Frontal cortex (tissue), 4 donors: Measurements from ENCODE around the gene ZNF775. TPM values are rescaled to one million over a fixed set of nuclear protein-coding genes. Genes with fewer than 3 reads are reported as not detected.

Experiments used
- DNase-seq, 2 donors: peaks; one replicate each; pipeline ENCODE4 v3.0.0; 2012; ENCODE audit warnings: low spot score in 2 of 2
- FAIRE-seq: peaks from 2 replicates; lab custom pipeline; 2012; peaks lifted over from hg19 to GRCh38; lab: Jason Lieb, UNC
- total RNA-seq: library from RNA; depleted of rRNA; stranded (reverse); fragments of >200 nt; gene quantifications from one replicate; pipeline ENCODE4 v1.2.3, GENCODE V29; 2014
- donor health status: control.
- donor health status: control.
- donor health status: control.

The ZNF775 gene
- 10.2 TPM for total RNA-seq

DNA sequence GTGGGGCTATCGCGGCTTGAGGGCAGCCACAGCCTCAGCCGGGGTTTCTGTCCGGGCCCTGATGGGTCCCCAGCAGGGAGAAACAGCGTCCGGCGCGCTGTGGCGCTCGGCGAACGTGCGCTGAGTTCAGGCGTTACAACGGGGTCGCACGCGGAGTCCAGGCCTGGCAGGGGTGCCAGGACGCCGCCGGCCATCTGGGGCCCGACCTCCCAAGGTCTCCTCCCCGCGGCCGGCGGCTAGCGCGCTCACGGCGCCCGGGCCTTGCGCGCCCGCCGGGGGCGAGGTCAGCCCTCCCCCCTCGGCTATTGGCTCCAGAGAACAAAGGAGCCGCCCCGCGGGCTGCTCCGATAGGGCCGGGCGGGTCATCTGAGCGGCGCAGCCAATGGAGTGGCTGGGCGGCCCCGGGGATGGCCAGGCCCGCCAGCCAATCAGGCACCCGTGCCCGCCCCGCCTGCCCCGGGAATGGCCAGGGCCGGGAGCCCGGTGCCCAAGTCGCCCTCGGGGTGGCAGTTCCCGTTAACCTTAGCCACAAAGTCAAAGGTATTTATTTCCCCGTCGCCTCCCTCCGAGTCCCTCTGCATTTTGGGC, at the start of gene ZNF775:
ZNF775 (plus strand) TSS at position 478 of the 588 bp plus-strand sequence. CDS start 9,141 bp downstream, outside the sequence.
- FAIRE-seq = no peak
- DNase-seq = peak; percentile 99

DNA sequence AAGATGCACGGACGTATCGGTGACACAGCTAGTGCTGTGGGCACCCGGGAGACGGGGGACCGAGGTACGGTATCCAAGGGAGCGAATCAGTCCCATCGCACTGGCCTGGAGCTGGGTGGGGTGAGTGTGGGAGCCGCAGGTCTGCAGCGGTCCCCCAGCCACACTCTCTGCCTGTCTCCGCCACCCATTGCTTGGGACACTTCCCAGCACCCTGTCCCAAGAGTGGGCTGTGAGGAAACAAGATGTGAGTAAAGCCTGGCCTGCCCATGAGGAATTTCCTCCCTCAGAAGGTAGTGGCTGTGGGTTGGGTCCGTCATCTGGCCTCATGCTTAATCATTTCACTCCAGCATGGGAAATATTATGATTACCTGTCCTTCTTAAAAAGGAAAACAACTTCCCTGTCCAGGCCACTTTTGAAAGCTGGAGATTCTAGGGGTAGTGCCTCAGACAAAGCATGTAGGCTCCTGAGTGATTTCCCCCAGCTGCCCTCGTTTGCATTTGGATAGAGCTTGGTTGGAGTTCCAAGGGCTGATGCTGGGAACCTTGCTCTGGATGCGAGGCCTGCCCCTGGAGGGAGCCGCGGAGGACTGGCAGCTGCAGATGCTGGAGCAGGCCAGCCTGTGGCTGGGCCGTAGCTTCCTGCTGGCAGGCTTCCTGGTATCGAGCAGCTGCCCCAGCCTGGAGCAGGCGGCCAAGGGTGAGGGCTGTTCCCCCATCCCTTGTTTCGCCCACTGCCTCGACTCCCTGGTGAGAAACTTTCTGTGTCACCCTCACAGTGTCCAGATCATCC, 49.6 kb upstream of the ZNF775 start:
- no peak for FAIRE-seq
- DNase-seq = no peak

DNA sequence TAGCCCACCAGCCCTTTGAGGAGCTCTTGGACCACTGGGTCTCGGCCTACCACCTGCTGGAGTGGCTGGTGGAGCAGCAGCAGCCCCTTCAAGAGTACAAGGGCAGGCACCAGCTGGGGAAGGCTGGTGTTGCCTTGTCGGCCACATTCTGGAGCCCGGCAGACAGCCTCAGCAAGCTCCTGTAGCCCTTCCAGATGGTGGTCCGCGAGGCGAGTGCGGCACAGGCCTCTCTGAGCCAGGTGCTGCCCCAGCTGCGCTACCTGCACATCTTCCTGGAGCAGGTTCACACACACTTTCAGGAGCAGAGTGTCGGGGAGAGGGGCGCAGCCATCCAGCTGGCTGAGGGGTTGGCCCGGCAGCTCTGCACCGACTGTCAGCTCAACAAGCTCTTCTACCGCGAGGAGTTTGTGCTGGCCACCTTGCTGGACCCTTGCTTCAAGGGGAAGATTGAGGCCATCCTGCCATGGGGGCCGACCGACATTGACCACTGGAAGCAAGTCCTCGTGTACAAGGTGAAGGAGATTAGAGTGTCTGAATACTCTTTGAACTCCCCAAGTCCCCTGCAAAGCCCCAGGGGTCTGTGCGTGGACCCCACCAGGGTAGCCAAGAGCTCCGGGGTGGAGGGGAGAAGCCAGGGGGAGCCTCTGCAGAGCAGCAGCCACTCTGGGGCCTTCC, 48.8 kb upstream of the ZNF775 start:
- FAIRE-seq (no peak), DNase-seq (no peak)

DNA sequence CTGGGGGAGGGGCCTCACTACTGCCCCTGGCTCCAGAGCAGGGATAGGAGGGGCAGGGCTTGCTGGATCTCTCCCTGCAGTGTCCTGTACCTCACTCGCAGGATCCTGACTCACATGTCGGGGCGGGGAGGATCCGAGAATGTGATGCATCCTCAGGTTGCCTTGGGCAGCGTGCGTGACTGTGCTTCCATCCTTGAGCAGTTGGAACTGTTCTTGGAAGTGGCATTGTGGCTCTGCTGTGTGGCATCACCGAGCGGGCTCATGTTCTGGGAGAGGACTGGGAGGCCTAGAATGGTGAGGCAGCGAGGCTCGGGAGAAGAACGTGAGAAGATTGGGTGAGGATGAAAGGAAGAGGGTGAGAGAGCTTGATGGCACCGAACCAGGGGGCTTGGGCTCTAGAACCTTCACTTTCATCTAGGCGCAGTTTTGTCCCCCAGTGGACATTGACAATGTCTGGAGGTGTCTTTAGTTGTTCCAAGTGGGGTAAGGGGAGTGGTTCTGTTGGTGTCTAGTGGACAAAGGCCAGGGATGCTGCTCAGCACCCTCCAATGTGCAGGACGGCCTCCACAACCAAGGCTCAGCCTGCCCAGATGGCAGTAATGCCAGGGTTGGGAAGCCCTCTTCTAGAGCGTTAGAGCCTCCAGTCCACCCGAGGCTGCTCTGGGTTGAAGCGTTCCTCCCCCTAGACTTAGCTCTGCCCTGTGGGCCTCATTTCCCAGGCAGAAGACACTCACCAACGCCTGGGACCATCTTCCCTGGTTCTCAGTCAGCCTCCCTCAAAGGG, 46.1 kb upstream of the ZNF775 start:
- DNase-seq = no peak
- FAIRE-seq = no peak

DNA sequence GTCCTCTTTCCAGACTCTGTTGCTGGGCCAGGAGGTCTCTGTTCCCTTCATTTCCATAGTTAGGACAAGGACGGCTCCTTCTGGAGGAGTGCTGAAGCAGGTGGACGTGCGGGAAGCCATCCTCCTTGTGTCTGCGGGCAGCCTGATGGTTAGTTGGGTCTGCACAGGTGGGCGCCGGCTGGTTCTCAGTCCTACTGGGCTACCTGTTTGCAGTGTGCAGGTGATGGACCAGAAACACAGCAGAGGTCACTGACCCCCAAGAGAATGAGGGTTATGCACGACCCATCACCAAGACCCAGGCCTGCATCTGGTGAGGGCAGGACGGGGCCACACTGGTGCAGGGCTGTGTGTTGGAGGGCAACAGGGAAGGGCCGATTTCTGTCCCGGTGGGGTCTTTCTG, 45.5 kb upstream of the ZNF775 start:
- DNase-seq (no peak), FAIRE-seq (no peak)

DNA sequence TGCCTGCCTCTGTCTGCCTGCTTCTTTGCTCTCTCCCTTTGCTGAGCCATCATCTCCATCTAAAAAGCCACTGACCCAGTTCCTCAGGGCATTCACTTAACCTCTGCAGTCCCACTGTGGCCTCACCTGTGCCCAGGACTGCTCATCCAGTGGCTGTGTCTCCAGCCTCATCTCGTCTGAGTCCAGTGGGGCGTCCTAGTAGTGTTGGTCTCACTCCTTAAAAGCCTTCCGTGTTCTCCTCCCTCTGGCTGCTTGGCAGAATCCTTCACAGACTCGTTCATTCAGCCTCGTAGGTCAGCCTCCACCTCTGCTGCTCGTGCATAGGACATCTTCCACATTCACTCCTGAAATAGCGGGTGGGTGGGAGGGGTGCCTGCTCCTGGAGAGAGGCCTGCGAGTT, 45.0 kb upstream of the ZNF775 start:
- FAIRE-seq = no peak
- no peak for DNase-seq

DNA sequence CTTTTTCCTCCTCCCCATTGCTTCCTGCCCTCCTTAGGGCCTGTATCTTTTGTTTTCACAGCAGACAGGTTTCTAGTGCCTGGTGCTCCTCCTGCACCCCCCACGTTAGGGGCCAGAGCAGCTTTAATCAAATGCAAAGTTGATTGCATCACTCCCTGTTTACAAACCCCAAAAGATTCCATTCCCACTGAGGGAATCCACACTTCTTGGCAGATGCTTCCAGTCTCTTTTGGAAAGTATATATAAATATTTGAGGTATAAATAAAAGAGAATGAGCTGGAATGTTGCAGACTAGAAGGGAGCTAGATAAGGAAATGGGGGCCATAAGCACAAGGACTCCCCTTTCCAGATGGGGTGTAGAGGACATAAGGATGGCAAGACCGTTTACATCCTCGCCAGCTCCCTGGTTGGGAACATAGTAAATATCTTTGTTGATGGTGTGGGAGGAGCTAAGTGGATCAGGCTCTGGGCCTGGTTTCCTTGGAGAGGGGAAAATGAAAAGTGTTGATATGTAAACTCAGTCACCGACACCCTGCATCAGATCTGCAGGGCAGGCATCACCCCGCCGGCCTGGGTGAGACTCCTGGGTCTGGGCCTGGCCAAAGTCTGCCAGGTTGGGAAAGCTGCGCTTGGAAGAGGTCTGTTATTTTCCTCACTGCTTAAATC, 43.9 kb upstream of the ZNF775 start:
- DNase-seq (no peak), FAIRE-seq (no peak)

DNA sequence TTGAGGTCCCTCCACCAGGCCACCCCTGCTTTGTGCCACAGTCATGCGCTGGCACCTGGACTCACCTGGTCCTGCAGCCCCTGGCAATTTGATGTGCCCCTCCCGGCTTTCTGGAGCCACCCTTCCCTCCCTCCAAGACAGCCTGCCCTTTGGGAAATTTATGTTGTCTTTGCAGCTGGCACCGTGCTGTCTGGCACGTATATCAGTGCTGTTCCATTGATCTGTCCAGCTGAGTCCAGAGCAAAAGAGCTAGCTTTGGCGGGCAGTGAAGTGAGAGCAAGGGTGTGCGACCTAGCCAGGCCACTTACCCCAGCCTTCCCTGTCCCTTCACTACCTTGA, 43.4 kb upstream of the ZNF775 start:
- no peak for DNase-seq
- no peak for FAIRE-seq

DNA sequence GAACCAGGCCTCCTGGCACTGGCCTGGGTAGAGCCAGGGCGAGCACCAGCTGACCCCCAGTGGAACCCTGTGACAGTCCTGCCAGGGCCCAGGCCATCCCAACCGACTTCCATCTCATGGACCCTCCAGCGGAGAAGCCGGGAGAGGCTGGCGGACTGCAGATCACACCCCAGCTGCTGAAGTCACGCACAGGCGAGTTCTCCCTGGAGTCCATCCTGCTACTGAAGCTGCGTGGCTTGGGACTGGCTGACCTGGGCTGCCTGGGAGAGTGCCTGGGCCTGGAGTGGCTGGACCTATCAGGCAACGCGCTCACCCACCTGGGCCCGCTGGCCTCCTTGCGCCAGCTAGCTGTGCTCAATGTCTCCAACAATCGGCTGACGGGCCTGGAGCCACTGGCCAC, 42.4 kb upstream of the ZNF775 start:
- FAIRE-seq (no peak), DNase-seq (no peak)

DNA sequence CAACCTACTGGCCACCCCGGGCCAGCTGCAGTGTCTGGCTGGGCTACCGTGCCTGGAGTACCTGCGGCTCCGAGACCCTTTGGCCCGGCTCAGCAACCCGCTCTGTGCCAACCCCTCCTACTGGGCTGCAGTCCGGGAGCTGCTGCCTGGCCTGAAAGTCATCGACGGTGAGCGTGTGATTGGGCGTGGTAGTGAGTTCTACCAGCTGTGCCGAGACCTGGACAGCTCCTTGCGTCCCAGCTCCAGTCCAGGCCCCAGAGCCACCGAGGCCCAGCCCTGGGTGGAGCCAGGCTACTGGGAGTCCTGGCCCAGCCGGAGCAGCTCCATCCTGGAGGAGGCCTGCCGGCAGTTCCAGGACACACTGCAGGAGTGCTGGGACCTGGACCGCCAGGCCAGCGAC, 42.0 kb upstream of the ZNF775 start:
- FAIRE-seq (no peak), DNase-seq (no peak)

DNA sequence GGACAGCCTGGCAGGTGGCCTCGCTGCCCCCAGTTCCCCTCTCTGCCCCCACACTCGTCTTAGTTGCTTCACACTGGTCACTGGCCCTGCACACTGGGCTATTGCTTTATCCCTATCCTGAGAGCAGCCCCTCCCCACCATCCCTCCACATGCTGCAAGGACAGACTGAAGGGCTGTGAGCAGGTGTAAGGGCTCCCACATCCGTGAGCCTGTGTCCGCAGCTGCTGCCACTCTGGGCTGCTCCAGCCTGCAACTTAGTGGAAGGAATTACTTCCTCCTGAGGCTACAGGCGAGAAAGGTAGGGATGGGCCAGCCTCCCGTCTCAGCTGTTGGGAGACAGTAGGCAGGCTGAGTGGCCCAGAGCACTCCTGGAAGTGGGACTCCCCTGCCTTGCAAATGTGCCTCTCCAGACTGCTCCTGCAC, 41.5 kb upstream of the ZNF775 start:
- FAIRE-seq = no peak
- DNase-seq = no peak

DNA sequence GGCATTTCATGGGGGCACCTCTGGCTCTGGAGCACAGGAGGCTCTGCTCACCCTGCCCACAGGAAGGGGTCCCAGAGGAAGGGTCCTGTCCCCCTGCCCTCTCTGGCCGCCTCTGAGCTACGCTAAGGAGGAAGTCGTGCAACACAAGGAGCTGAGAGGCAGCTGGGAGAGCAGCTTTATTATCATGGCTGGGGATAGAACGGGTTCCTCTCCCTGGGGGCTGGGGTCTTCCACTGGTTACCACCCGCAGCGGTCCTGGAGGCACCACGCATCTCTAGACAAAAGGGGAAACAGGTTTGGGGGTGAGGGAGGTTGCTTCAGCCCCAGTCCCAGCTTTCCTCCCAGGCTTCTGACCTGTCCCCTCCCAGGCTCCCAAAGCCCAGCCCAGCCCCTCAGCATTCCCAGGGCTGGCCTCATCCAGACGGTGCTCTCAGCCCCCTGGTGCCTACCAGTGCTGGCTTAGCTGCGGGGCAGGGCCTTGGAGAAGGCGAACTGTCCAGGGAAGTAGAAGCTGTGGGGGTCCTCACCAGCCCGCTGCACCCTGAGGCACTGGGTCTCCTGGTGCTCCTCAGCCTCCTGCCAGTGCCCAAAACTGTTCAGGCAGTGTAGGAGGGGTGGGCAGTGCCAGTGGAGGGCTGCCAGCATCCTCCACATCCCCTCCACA, 40.8 kb upstream of the ZNF775 start:
- FAIRE-seq (no peak), DNase-seq (no peak)

DNA sequence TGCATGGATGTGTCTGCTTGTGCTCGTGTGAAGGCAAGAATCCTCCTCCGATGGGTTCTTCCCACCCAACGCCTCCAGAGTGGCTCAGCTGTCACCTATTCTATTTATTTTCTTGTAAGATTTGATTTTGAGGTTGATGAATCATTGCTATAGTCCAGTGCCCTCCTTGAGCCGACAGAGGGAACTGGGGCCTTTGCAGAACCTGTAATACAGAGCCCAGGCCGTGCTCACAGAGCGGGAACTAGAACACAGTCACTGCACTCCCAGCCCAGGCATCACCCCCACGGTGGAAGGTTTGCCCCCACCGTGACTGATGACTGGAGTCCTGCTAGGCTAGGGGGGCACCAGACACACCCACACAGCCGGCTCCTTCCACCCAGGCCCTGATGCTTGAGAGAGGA, 39.7 kb upstream of the ZNF775 start:
- no peak for DNase-seq
- FAIRE-seq = no peak

DNA sequence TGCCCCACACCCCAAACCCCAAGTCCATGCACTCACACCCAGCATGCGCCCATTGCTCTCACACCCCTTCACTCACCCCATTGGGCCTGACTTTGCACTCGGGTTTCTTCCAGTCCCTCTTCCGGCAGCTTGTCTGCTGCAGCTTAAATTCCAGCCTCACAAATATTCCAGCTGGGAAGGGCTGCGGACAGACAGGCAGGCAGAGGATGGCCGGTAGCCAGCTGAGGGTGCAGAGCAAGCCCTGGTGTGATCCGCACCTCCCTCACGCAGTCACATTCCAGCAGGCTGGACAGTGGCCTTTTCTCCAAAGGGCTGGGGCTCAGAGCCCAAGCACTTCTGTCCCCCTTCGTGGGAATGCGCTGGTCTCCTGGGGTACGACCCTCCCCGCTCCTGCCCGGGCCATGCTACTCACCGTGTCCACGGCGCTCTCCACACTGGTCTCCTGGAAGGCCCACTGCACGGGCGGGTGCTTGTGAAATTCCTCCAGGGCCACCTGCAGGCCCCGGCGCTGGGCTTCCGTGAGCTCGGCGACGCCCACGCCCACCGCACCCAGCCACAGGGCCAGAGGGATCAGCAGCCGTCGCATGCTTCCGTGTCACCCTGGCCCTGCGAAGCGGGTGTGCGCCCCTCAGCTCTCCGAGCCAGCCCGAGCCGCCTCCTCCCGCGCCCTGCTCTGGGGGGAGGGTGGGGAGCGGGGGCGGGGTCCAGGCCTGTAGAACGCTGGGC, 38.9 kb upstream of the ZNF775 start:
- DNase-seq (no peak), FAIRE-seq (no peak)

DNA sequence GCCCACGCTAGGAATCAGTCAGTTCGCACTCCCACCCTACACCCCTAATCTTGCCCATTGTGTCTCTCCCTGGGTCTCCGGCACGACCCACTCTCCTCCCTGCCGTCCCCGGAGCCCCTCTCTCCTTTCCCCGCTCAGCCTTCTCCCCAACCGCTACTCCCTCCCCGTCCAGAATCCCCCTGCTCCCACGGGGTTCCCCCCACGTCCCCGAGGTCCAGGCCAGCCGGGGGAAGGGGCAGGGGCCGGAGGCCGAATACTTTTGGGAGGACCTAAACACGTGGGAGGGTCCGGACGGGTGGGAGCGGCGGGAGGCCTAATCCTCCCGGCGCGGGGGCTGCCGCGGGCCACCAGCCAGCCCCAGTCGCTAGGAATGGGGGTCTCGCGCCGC, 38.3 kb upstream of the ZNF775 start:
- FAIRE-seq (no peak), DNase-seq (no peak)

DNA sequence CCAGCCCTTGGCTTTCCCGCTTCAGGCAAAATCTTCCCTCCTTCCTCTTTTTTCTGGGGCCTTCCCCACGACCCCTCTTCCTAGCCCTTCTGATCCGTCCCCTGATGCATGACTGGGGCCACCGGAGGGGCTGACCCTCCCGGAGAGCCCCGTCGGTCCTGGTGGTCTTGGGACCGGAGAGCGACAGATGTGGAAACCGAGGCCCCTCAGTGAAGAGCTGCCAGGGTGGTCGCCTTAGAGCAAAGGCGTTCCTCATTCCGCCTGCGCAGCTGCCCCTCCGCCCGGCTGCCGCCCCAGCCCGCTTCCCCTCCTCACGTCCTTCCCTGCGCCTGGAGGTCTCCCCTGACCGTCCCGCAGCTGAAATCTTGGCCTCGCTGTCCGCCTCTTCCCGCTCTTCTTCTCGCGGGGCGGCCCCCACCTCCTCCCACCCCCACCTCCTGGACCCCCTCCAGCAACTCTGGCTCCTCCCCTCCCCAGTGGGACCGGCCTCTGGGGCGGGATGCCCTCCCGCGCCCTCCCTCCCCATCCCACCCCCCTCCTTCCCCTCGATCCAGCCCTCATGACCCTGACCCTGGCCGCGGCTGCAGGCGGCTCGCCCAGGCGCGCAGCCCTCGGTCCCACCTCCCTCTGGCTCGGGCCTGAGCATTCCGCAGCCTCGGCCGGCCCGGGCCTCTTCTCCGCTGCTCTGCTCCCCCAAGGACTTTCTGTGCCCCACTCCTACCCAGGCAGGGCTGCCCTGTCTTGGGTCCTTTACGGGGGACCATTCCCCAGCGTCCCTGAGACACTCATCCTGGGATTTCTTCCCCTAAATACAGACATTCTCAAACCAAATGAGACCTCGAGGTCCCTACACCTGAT, 37.6 kb upstream of the ZNF775 start, which contains the start of gene RARRES2:
RARRES2 (minus strand) TSS at position 367 of the 858 bp plus-strand sequence. CDS start 1,020 bp downstream, outside the sequence.
- DNase-seq (peak in 1 of 2 donors; percentile 51), FAIRE-seq (no peak)

DNA sequence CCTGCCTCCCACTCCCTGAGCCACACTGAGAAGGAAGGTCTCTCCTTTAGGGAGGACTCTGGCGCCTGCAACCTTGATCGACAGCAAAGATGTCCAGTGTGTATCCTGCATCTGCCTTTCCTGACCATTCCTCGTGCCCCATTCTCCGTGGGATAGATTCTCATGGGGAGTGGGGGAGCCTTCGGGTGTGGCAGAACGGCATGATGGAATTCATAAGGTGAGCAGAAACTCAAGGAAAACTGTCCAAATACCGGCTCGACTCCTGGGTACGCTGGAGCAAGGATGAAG, 37.1 kb upstream of the ZNF775 start:
- no peak for FAIRE-seq

DNA sequence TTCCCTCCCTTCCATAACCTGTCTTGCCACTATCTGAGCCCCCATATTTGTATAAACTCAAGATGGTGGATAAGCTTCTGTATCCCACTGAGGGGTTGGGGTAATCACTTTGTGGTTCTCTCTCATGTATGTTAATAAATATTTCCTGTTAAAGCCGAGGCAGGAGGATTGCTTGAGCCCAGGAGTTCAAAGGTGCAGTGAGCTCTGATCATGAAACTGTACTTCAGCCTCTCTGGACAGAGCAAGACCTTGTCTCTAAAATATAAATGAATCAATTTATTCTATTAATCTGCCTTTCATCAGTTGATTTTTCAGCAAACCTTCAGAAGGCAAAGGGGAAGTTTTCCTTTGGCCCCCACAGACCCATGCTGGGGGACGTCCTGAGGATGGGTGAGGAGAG, 35.9 kb upstream of the ZNF775 start:
- FAIRE-seq (no peak), DNase-seq (no peak)

More for the DNA sequence above, 37.1 kb upstream of the ZNF775 start:
- no peak for DNase-seq
